AG04449 (cell line): Measurements from ENCODE around the gene EXOC6B.

Experiments
- CTCF ChIA-PET: fragments of 350-600 bp; formaldehyde crosslinking; extraction: SDS; loops from one replicate; lab custom pipeline; 2021; ENCODE audit warnings: antibody characterized with exemption; lab: Yijun Ruan, JAX
- POLR2A ChIA-PET: fragments of 400-600, 350-600 bp; formaldehyde crosslinking; extraction: SDS; loops from one replicate; lab custom pipeline; 2020; ENCODE audit warnings: antibody characterized with exemption, inconsistent platforms; lab: Yijun Ruan, JAX
- DNase-seq: peaks from one replicate; pipeline ENCODE4 v3.0.0-alpha.2; 2010; ENCODE audit warnings: low read depth, low spot score
- H3K4me3 ChIP-seq: 2 replicates; pipeline ENCODE4 v1.5.1; 2011; ENCODE audit warnings: low read depth, mild to moderate bottlenecking, control low read depth, low read length
- CTCF ChIP-seq: IDR thresholded peaks from one replicate; pipeline ENCODE4 v1.5.1; 2011; ENCODE audit warnings: mild to moderate bottlenecking, moderate library complexity, low read length, control low read depth, inconsistent platforms; ENCODE audit not compliant: insufficient read depth; ENCODE audit errors: missing control alignments

Gene EXOC6B

GRCh38 chr2:72483346-72483745 lies 342.5 kb downstream of the EXOC6B start:
- ChIA-PET POLR2A (no interaction called here), CTCF (no interaction called here)
- DNase-seq: no peak
- H3K4me3 ChIP-seq: no peak overlapping the region
- TF ChIP-seq CTCF: no peak

- no peak for TF ChIP-seq CTCF
- no peak for DNase-seq
- no peak overlapping the region for H3K4me3 ChIP-seq
- ChIA-PET CTCF (interaction anchor here (1.1 kb wide), 1 partner anchor 12 kb away, joined by 3 read pairs; no protein-coding TSS in a partner anchor), POLR2A (no interaction called here)
These were observed 350.6 kb downstream of the EXOC6B start for GRCh38 chr2:72475246-72475645.

GRCh38 chr2:72457801-72458516 lies 367.9 kb downstream of the EXOC6B start:
- POLR2A ChIA-PET: no interaction called here
- no peak for DNase-seq
- no peak for TF ChIP-seq CTCF
- CTCF ChIA-PET: no interaction called here
- no peak overlapping the region for H3K4me3 ChIP-seq

- H3K4me3 ChIP-seq: no peak overlapping the region
- CTCF ChIA-PET: no interaction called here
- POLR2A ChIA-PET: no interaction called here
These were observed 371.6 kb downstream of the EXOC6B start for GRCh38 chr2:72454189-72454588.

GRCh38 chr2:72442270-72442669 lies 383.6 kb downstream of the EXOC6B start:
- TF ChIP-seq CTCF: no peak
- ChIA-PET POLR2A (no interaction called here), CTCF (no interaction called here)

More at GRCh38 chr2:72454189-72454588, 371.6 kb downstream of the EXOC6B start:
- no peak for TF ChIP-seq CTCF
- no peak for DNase-seq

GRCh38 chr2:72439892-72440291 lies 385.9 kb downstream of the EXOC6B start:
- no peak for TF ChIP-seq CTCF
- CTCF ChIA-PET: no interaction called here
- POLR2A ChIA-PET: no interaction called here
- H3K4me3 ChIP-seq: no peak overlapping the region
- DNase-seq: no peak

More at GRCh38 chr2:72442270-72442669, 383.6 kb downstream of the EXOC6B start:
- DNase-seq: no peak
- H3K4me3 ChIP-seq: no peak overlapping the region
